Measurements from ENCODE around the gene SDSL. TPM values are rescaled to one million over a fixed set of nuclear protein-coding genes. Genes with fewer than 3 reads are reported as not detected.

SDSL gene
- polyA plus RNA-seq, 1 donor (not counting 4 experiments of a cell fraction or from before 2014, with no cell fraction given), result 1.9 TPM

GRCh38 chr12:113452458-113452857 is 30.3 kb downstream of the SDSL start:
- Histone ChIP-seq H3K4me1 (ENCODE audit: control insufficient read depth, extremely low read depth, insufficient read depth, low read length) (no peaks in the 10 kb centered on the region), H3K4me2 (ENCODE audit: control insufficient read depth, extremely low read depth, insufficient read depth, low read depth, low read length) (no peak overlapping the region), H3K36me3 (ENCODE audit: control insufficient read depth in 2 of 2, extremely low read depth in 1 of 2, insufficient read depth in 2 of 2, low read length in 2 of 2) (no peaks in the 10 kb centered on the region), H4K20me1 (ENCODE audit: control insufficient read depth, extremely low read depth, insufficient read depth, low read length) (no peaks in the 10 kb centered on the region), H3K9ac (ENCODE audit: control insufficient read depth, extremely low read depth, insufficient read depth, low read length) (no peak overlapping the region), H3K9me1 (ENCODE audit: control insufficient read depth, extremely low read depth, insufficient read depth, low read length) (no peaks in the 10 kb centered on the region), H3K27ac (ENCODE audit: control insufficient read depth, insufficient read depth, low read length) (no peak overlapping the region), H2AFZ (ENCODE audit: control insufficient read depth, low read length) (no peak overlapping the region), H3K27me3 (ENCODE audit: control insufficient read depth, extremely low read depth, insufficient read depth, low read length) (peaks cover 5% of the 10 kb centered on the region), H3K79me2 (ENCODE audit: control insufficient read depth, insufficient read depth, low read length) (no peaks in the 10 kb centered on the region), H3K4me3 (ENCODE audit: control insufficient read depth in 2 of 3, extremely low read depth in 1 of 3, insufficient read depth in 2 of 3, low read depth in 1 of 3, low read length in 3 of 3) (no peak overlapping the region), H3K9me3 (ENCODE audit: control insufficient read depth, low read depth, low read length) (no peaks in the 10 kb centered on the region)
- DNase-seq (ENCODE audit: low read depth, low spot score) (no peak), FAIRE-seq (no peak)
- TF ChIP-seq CTCF (optimal IDR thresholded peaks at IDR 0.05 in 1 of 3, IDR thresholded peaks at IDR 0.05 in 1 of 3, conservative IDR thresholded peaks at IDR 0.05 in 1 of 3; ENCODE audit: extremely low read depth in 1 of 3, insufficient read depth in 2 of 3, low read length in 3 of 3), result no peak
- no peak for TF ChIP-seq EZH2 (IDR thresholded peaks at IDR 0.05; ENCODE audit: low read length)
- dilution Hi-C loops (cut with MboI; ENCODE audit: extremely low pct_ligation_motif_present, low sequenced_read_pairs), result no loop called here

GRCh38 chr12:113453330-113453729 is 31.1 kb downstream of the SDSL start:
- TF ChIP-seq CTCF (optimal IDR thresholded peaks at IDR 0.05 in 1 of 3, IDR thresholded peaks at IDR 0.05 in 1 of 3, conservative IDR thresholded peaks at IDR 0.05 in 1 of 3; ENCODE audit: extremely low read depth in 1 of 3, insufficient read depth in 2 of 3, low read length in 3 of 3) (no peak), EZH2 (IDR thresholded peaks at IDR 0.05; ENCODE audit: low read length) (no peak)
- no peaks in the 10 kb centered on the region for H3K9me1 ChIP-seq (ENCODE audit: control insufficient read depth, extremely low read depth, insufficient read depth, low read length)
- no peaks in the 10 kb centered on the region for H3K36me3 ChIP-seq (ENCODE audit: control insufficient read depth in 2 of 2, extremely low read depth in 1 of 2, insufficient read depth in 2 of 2, low read length in 2 of 2)
- FAIRE-seq (no peak), DNase-seq (ENCODE audit: low read depth, low spot score) (no peak)
- H4K20me1 ChIP-seq (ENCODE audit: control insufficient read depth, extremely low read depth, insufficient read depth, low read length), result no peaks in the 10 kb centered on the region
- no peak overlapping the region for H2AFZ ChIP-seq (ENCODE audit: control insufficient read depth, low read length)
- dilution Hi-C loops (cut with MboI; ENCODE audit: extremely low pct_ligation_motif_present, low sequenced_read_pairs), result no loop called here
- peaks cover 4% of the 10 kb centered on the region for H3K27me3 ChIP-seq (ENCODE audit: control insufficient read depth, extremely low read depth, insufficient read depth, low read length)
- H3K27ac ChIP-seq (ENCODE audit: control insufficient read depth, insufficient read depth, low read length), result no peak overlapping the region
- H3K9ac ChIP-seq (ENCODE audit: control insufficient read depth, extremely low read depth, insufficient read depth, low read length), result no peak overlapping the region
- H3K4me1 ChIP-seq (ENCODE audit: control insufficient read depth, extremely low read depth, insufficient read depth, low read length), result no peaks in the 10 kb centered on the region
- no peaks in the 10 kb centered on the region for H3K9me3 ChIP-seq (ENCODE audit: control insufficient read depth, low read depth, low read length)
- H3K4me2 ChIP-seq (ENCODE audit: control insufficient read depth, extremely low read depth, insufficient read depth, low read depth, low read length), result no peak overlapping the region
- H3K79me2 ChIP-seq (ENCODE audit: control insufficient read depth, insufficient read depth, low read length), result no peaks in the 10 kb centered on the region
- H3K4me3 ChIP-seq (ENCODE audit: control insufficient read depth in 2 of 3, extremely low read depth in 1 of 3, insufficient read depth in 2 of 3, low read depth in 1 of 3, low read length in 3 of 3), result no peak overlapping the region
